T-helper 2 cell treated with Interferon-gamma antibody and Interleukin-4, amounts not matched to agents 5 μg/mL and 100 μg/mL, for 36 hours (primary cell): ENCODE results near the gene C12orf75.

Experiments used
- DNase-seq: peaks from one replicate; pipeline ENCODE4 v3.0.0; 2021; ENCODE audit warnings: low spot score
- H3K27ac Mint-ChIP-seq: one replicate; pipeline ENCODE4 v1.8.0; 2021; ENCODE audit warnings: mild to moderate bottlenecking, mixed read lengths
- H3K27me3 Mint-ChIP-seq: one replicate; pipeline ENCODE4 v1.8.0; 2021; ENCODE audit warnings: low read depth, mixed read lengths
- H3K36me3 Mint-ChIP-seq: one replicate; pipeline ENCODE4 v1.8.0; 2021; ENCODE audit warnings: low read depth, mixed read lengths
- H3K4me1 Mint-ChIP-seq: one replicate; pipeline ENCODE4 v1.8.0; 2021; ENCODE audit warnings: low read depth, mixed read lengths
- H3K4me3 Mint-ChIP-seq: one replicate; pipeline ENCODE4 v1.8.0; 2022; ENCODE audit warnings: mild to moderate bottlenecking, moderate library complexity, mixed read lengths
- H3K9me3 Mint-ChIP-seq: one replicate; pipeline ENCODE4 v1.8.0; 2021; ENCODE audit warnings: mixed read lengths

The C12orf75 gene

GRCh38 chr12:105406497-105406896 is 76.0 kb downstream of the C12orf75 start:
- H3K27ac Mint-ChIP-seq, result no peak overlapping the region
- H3K4me3 Mint-ChIP-seq, result no peak overlapping the region
- peaks cover 13% of the 10 kb centered on the region for H3K9me3 Mint-ChIP-seq
- peaks cover 26% of the 10 kb centered on the region for H3K36me3 Mint-ChIP-seq
- H3K27me3 Mint-ChIP-seq, result no peaks in the 10 kb centered on the region
- DNase-seq, result no peak
- peaks cover 14% of the 10 kb centered on the region for H3K4me1 Mint-ChIP-seq

- Mint-ChIP-seq H3K9me3 (peaks cover 2% of the 10 kb centered on the region), H3K36me3 (peaks cover 13% of the 10 kb centered on the region), H3K27me3 (peaks cover 3% of the 10 kb centered on the region), H3K4me1 (peaks cover 14% of the 10 kb centered on the region), H3K27ac (no peak overlapping the region), H3K4me3 (no peak overlapping the region)
- no peak for DNase-seq
Observed at GRCh38 chr12:105409279-105409678, 78.8 kb downstream of the C12orf75 start.

- Mint-ChIP-seq H3K4me1 (peaks cover 14% of the 10 kb centered on the region), H3K36me3 (peaks cover 8% of the 10 kb centered on the region), H3K4me3 (peak overlapping the region; percentile 58), H3K27ac (no peak overlapping the region), H3K9me3 (no peaks in the 10 kb centered on the region), H3K27me3 (peaks cover 3% of the 10 kb centered on the region)
- no peak for DNase-seq
Observed at GRCh38 chr12:105409801-105410471, 79.4 kb downstream of the C12orf75 start.

DNA sequence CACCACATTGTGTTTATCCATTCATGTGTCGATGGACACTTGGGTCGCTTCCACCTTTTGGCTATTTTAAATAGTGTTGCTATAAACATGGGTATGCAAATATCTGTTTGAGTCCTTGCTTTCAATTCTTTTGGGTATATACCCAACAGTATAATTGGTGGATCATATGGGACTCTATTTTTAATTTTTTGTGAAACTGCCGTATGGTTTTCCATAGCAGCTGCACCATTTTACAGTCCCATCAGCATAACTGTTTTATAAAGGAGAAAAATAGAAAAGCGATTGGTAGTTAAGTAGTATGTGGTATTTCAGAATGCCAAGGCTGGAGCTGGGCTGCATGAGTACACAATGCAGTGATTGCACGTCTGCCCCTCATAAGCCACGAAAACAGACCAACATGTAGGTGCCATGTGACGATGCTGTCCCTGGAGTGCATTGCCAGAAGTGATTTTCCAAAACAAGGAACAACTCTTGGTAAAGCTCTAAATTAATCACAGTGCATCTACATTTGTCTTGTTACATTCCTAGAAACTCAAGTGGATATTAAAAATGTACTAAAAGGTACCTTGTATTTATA is 83.5 kb downstream of the C12orf75 start:
- H3K9me3 Mint-ChIP-seq, result no peaks in the 10 kb centered on the region
- H3K36me3 Mint-ChIP-seq, result no peaks in the 10 kb centered on the region
- H3K27ac Mint-ChIP-seq, result no peak overlapping the region
- peaks cover 14% of the 10 kb centered on the region for H3K4me1 Mint-ChIP-seq
- H3K27me3 Mint-ChIP-seq, result peaks cover 3% of the 10 kb centered on the region
- H3K4me3 Mint-ChIP-seq, result no peak overlapping the region
- no peak for DNase-seq

GRCh38 chr12:105417732-105418131 is 87.2 kb downstream of the C12orf75 start:
- Mint-ChIP-seq H3K27ac (no peak overlapping the region), H3K4me1 (no peaks in the 10 kb centered on the region), H3K9me3 (no peaks in the 10 kb centered on the region), H3K27me3 (no peaks in the 10 kb centered on the region), H3K4me3 (no peak overlapping the region), H3K36me3 (no peaks in the 10 kb centered on the region)
- no peak for DNase-seq

DNA sequence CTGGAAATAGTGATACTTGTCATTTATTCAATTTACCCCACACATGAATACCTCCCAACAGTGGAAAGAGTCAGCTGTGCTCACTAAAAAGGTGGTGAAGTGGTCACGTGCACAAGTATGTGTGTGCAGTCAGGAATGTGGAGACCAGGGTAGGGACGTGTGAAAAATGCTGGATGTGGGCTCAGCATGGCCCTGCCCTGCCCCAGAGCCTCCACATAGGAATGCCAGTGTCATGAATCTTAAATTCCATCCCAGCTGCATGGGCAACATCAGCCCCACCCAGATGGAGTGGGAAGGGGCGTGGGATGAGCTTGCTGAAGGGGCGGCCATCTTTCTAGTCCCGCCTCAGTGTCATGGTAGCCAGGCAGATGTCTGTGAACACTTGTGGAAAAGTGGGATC is 87.7 kb downstream of the C12orf75 start:
- H3K9me3 Mint-ChIP-seq, result no peaks in the 10 kb centered on the region
- no peak overlapping the region for H3K4me3 Mint-ChIP-seq
- no peaks in the 10 kb centered on the region for H3K36me3 Mint-ChIP-seq
- H3K4me1 Mint-ChIP-seq, result no peaks in the 10 kb centered on the region
- DNase-seq, result no peak
- no peaks in the 10 kb centered on the region for H3K27me3 Mint-ChIP-seq
- no peak overlapping the region for H3K27ac Mint-ChIP-seq

- no peaks in the 10 kb centered on the region for H3K9me3 Mint-ChIP-seq
- H3K4me3 Mint-ChIP-seq, result no peak overlapping the region
- H3K27ac Mint-ChIP-seq, result no peak overlapping the region
- no peaks in the 10 kb centered on the region for H3K4me1 Mint-ChIP-seq
- no peaks in the 10 kb centered on the region for H3K36me3 Mint-ChIP-seq
- DNase-seq, result no peak
- H3K27me3 Mint-ChIP-seq, result peaks cover 2% of the 10 kb centered on the region
Observed at GRCh38 chr12:105418821-105419291, 88.4 kb downstream of the C12orf75 start.

- Mint-ChIP-seq H3K4me3 (no peak overlapping the region), H3K9me3 (no peaks in the 10 kb centered on the region), H3K4me1 (peaks cover 1% of the 10 kb centered on the region), H3K27me3 (peaks cover 4% of the 10 kb centered on the region), H3K27ac (no peak overlapping the region), H3K36me3 (no peaks in the 10 kb centered on the region)
- DNase-seq, result no peak
Observed at GRCh38 chr12:105419606-105420005, 89.1 kb downstream of the C12orf75 start.

GRCh38 chr12:105420046-105420445 is 89.6 kb downstream of the C12orf75 start:
- H3K27ac Mint-ChIP-seq, result no peak overlapping the region

GRCh38 chr12:105420659-105421240 is 90.3 kb downstream of the C12orf75 start:
- no peak overlapping the region for H3K4me3 Mint-ChIP-seq
- H3K36me3 Mint-ChIP-seq, result no peaks in the 10 kb centered on the region
- H3K9me3 Mint-ChIP-seq, result no peaks in the 10 kb centered on the region
- peak; percentile 33 for DNase-seq
- H3K4me1 Mint-ChIP-seq, result peaks cover 1% of the 10 kb centered on the region
- peaks cover 4% of the 10 kb centered on the region for H3K27me3 Mint-ChIP-seq
- H3K27ac Mint-ChIP-seq, result no peak overlapping the region

More at GRCh38 chr12:105420046-105420445, 89.6 kb downstream of the C12orf75 start:
- H3K4me3 Mint-ChIP-seq, result no peak overlapping the region
- peaks cover 4% of the 10 kb centered on the region for H3K27me3 Mint-ChIP-seq
- H3K4me1 Mint-ChIP-seq, result peaks cover 1% of the 10 kb centered on the region
- DNase-seq, result no peak
- no peaks in the 10 kb centered on the region for H3K9me3 Mint-ChIP-seq
- no peaks in the 10 kb centered on the region for H3K36me3 Mint-ChIP-seq
